ENCODE results near the gene NQO2. TPM values are rescaled to one million over a fixed set of nuclear protein-coding genes. Genes with fewer than 3 reads are reported as not detected.

NQO2 gene
- total RNA-seq, 1 experiment from 2014 or later: 35.8 TPM

DNA sequence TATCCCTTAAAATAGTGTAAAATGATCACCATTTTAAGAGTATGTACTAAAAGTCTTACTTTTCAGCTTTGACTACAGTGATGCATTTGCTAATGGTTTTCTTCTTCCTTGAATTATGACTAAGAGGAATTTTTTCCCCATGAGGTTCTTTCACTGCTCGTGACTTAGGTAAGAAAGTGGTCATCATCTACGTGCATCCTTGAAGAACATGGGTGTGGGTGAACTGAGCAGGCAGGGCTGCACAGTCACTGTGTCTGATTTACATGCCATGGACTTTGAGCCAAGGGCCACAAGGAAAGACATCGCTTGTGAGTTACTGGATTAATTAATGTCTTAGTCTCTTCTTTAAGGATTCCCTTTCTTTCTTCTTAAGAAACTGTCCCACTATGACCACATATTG is 33.3 kb downstream of the NQO2 start:
- ChIA-PET CTCF (no interaction called here), POLR2A (no interaction called here)
- DNase-seq: no peak
- H3K27me3 Mint-ChIP-seq (ENCODE audit: insufficient read depth, unreplicated experiment): no peaks in the 10 kb centered on the region
- BruUV-seq (replicated peaks): no TSS peak
- no peaks in the 10 kb centered on the region for H3K27me3 ChIP-seq (replicated peaks; ENCODE audit: control insufficient read depth, insufficient read depth, low read length)
- no peaks in the 10 kb centered on the region for H3K36me3 Mint-ChIP-seq (ENCODE audit: insufficient read depth, unreplicated experiment)
- H3K4me3 ChIP-seq (ENCODE audit: low read depth, low read length): no peak overlapping the region
- H3K36me3 ChIP-seq (ENCODE audit: control insufficient read depth, insufficient read depth, low read length): no peaks in the 10 kb centered on the region
- intact Hi-C loops (cut with micrococcal nuclease; ENCODE audit: unreplicated experiment): loop anchor here (1.0 kb wide), 1 partner anchor 20 kb away; no protein-coding TSS in a partner anchor
- H3K4me1 ChIP-seq: no peaks in the 10 kb centered on the region; the same call in 1 of the 2 replicates
- TF ChIP-seq, protein P1, sequence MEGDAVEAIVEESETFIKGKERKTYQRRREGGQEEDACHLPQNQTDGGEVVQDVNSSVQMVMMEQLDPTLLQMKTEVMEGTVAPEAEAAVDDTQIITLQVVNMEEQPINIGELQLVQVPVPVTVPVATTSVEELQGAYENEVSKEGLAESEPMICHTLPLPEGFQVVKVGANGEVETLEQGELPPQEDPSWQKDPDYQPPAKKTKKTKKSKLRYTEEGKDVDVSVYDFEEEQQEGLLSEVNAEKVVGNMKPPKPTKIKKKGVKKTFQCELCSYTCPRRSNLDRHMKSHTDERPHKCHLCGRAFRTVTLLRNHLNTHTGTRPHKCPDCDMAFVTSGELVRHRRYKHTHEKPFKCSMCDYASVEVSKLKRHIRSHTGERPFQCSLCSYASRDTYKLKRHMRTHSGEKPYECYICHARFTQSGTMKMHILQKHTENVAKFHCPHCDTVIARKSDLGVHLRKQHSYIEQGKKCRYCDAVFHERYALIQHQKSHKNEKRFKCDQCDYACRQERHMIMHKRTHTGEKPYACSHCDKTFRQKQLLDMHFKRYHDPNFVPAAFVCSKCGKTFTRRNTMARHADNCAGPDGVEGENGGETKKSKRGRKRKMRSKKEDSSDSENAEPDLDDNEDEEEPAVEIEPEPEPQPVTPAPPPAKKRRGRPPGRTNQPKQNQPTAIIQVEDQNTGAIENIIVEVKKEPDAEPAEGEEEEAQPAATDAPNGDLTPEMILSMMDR (IDR thresholded peaks at IDR 0.05; ENCODE audit: insufficient read depth in 1 of 2, low read depth in 1 of 2, low read length in 1 of 2, severe bottlenecking in 1 of 2, unreplicated experiment in 1 of 2): no peak
- no peaks in the 10 kb centered on the region for H3K9me3 ChIP-seq
- H3K27ac Mint-ChIP-seq (ENCODE audit: unreplicated experiment): no peak overlapping the region
- no peaks in the 10 kb centered on the region for H3K4me1 Mint-ChIP-seq (ENCODE audit: low read depth, unreplicated experiment)
- H3K9me3 Mint-ChIP-seq (ENCODE audit: unreplicated experiment): peaks cover 11% of the 10 kb centered on the region
- H3K4me3 Mint-ChIP-seq (ENCODE audit: unreplicated experiment): no peak overlapping the region

DNA sequence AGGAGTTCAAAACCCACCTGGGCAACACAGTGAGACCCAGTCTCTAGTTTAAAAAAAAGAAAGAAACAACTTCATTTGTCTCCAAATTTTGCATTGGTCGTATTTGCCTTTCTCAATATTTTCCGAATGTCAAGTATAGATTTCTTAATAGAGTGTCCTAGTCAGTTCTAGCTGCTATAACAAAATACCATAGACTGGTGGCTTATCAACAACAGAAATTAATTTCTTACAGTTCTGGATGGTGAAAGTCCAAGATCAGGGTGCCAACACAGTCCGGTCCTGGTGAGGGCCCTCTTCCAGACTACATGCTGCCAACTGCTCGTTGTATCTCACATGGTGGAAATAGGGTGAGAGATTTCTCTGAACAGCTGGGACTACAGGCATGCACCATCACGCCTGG is 34.0 kb downstream of the NQO2 start:
- H3K9me3 Mint-ChIP-seq (ENCODE audit: unreplicated experiment): peaks cover 11% of the 10 kb centered on the region
- Histone ChIP-seq H3K36me3 (ENCODE audit: control insufficient read depth, insufficient read depth, low read length) (no peaks in the 10 kb centered on the region), H3K9me3 (no peaks in the 10 kb centered on the region), H3K4me3 (ENCODE audit: low read depth, low read length) (no peak overlapping the region), H3K27me3 (replicated peaks; ENCODE audit: control insufficient read depth, insufficient read depth, low read length) (no peaks in the 10 kb centered on the region), H3K4me1 (no peaks in the 10 kb centered on the region; the same call in 1 of the 2 replicates)
- TF ChIP-seq, protein P1 (IDR thresholded peaks at IDR 0.05; ENCODE audit: insufficient read depth in 1 of 2, low read depth in 1 of 2, low read length in 1 of 2, severe bottlenecking in 1 of 2, unreplicated experiment in 1 of 2): no peak
- H3K4me3 Mint-ChIP-seq (ENCODE audit: unreplicated experiment): no peak overlapping the region
- no peaks in the 10 kb centered on the region for H3K4me1 Mint-ChIP-seq (ENCODE audit: low read depth, unreplicated experiment)
- CTCF ChIA-PET: no interaction called here
- no peaks in the 10 kb centered on the region for H3K27me3 Mint-ChIP-seq (ENCODE audit: insufficient read depth, unreplicated experiment)
- DNase-seq: no peak
- POLR2A ChIA-PET: no interaction called here
- H3K36me3 Mint-ChIP-seq (ENCODE audit: insufficient read depth, unreplicated experiment): no peaks in the 10 kb centered on the region
- intact Hi-C loops (cut with micrococcal nuclease; ENCODE audit: unreplicated experiment): no loop called here
- no peak overlapping the region for H3K27ac Mint-ChIP-seq (ENCODE audit: unreplicated experiment)
- BruUV-seq (replicated peaks): no TSS peak

DNA sequence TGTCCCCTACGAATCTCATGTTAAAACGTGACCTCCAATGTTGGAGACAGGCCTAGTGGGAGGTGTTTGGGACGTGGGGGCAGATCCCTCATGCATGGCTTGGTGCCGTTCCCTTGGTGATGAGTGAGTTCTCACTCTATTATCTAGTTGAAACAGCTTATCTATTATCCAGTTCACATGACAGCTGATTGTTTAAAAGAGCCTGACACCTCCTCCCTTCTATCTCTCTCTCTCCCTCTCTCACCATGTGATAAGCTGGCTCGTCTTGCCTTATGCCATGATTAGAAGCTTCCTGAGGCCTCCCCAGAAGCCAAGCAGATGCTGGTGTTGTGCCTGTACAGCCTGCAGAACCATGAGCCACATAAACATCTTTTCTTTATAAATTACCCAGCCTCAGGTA is 35.7 kb downstream of the NQO2 start:
- Mint-ChIP-seq H3K27me3 (ENCODE audit: insufficient read depth, unreplicated experiment) (no peaks in the 10 kb centered on the region), H3K9me3 (ENCODE audit: unreplicated experiment) (peaks cover 11% of the 10 kb centered on the region), H3K4me1 (ENCODE audit: low read depth, unreplicated experiment) (no peaks in the 10 kb centered on the region), H3K27ac (ENCODE audit: unreplicated experiment) (no peak overlapping the region), H3K4me3 (ENCODE audit: unreplicated experiment) (no peak overlapping the region), H3K36me3 (ENCODE audit: insufficient read depth, unreplicated experiment) (no peaks in the 10 kb centered on the region)
- no peaks in the 10 kb centered on the region for H3K9me3 ChIP-seq
- TF ChIP-seq, protein P1 (IDR thresholded peaks at IDR 0.05; ENCODE audit: insufficient read depth in 1 of 2, low read depth in 1 of 2, low read length in 1 of 2, severe bottlenecking in 1 of 2, unreplicated experiment in 1 of 2): no peak
- intact Hi-C loops (cut with micrococcal nuclease; ENCODE audit: unreplicated experiment): no loop called here
- ChIA-PET CTCF (no interaction called here), POLR2A (interaction anchor here (0.5 kb wide), 1 partner anchor 36 kb away, joined by 8 read pairs; no protein-coding TSS in a partner anchor)
- H3K4me3 ChIP-seq (ENCODE audit: low read depth, low read length): no peak overlapping the region
- no peaks in the 10 kb centered on the region for H3K36me3 ChIP-seq (ENCODE audit: control insufficient read depth, insufficient read depth, low read length)
- DNase-seq: no peak
- BruUV-seq (replicated peaks): no TSS peak
- peaks cover 12% of the 10 kb centered on the region for H3K4me1 ChIP-seq
- no peaks in the 10 kb centered on the region for H3K27me3 ChIP-seq (replicated peaks; ENCODE audit: control insufficient read depth, insufficient read depth, low read length)
